ENCODE results near the gene NTN5. TPM values are rescaled to one million over a fixed set of nuclear protein-coding genes. Genes with fewer than 3 reads are reported as not detected.

Gene NTN5
- total RNA-seq, 1 donor from 2014 or later = 0.11 TPM

DNA sequence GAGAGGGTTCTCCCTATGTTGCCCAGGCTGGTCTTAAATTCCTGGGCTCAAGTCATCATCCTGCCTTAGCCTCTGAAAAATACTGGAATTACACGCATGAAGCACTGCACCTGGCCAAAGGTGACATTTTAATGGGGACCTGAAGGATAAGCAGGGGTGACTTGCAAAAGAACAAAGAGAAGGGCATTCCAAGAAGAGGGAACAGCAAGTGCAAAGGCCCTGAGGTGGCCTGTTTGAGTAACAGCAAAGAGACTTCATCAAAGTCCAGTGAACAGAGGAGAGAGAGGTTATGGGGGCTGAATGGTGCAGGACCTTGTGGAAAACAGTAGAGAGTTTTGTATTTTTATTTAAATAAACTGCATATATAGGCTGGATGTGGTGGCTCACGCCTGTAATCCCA is 31.0 kb downstream of the NTN5 start:
- no peaks in the 10 kb centered on the region for H3K79me2 ChIP-seq (ENCODE audit: insufficient read depth, low read length)
- H3K9ac ChIP-seq (ENCODE audit: low read length) = no peak overlapping the region
- Mint-ChIP-seq H3K9me3 (ENCODE audit: unreplicated experiment) (no peaks in the 10 kb centered on the region), H3K27ac (ENCODE audit: unreplicated experiment) (no peak overlapping the region), H3K4me1 (ENCODE audit: low read depth, unreplicated experiment) (peaks cover 7% of the 10 kb centered on the region), H3K27me3 (ENCODE audit: low read depth, unreplicated experiment) (peaks cover 4% of the 10 kb centered on the region), H3K36me3 (ENCODE audit: low read depth, unreplicated experiment) (peaks cover 2% of the 10 kb centered on the region), H3K4me3 (ENCODE audit: unreplicated experiment) (no peak overlapping the region)
- no peak for TF ChIP-seq EZH2 (IDR thresholded peaks at IDR 0.05; ENCODE audit: insufficient read depth, low read length)
- no peak for FAIRE-seq
- H3K27ac ChIP-seq (ENCODE audit: low read depth, low read length) = no peak overlapping the region
- H2AFZ ChIP-seq (ENCODE audit: low read depth, low read length) = no peak overlapping the region
- H3K4me1 ChIP-seq (ENCODE audit: insufficient read depth, low read length) = peaks cover 28% of the 10 kb centered on the region
- H3K4me3 ChIP-seq (ENCODE audit: insufficient read depth, low read depth, low read length) = no peak overlapping the region
- H4K20me1 ChIP-seq (ENCODE audit: insufficient read depth, low read length) = no peaks in the 10 kb centered on the region
- no peaks in the 10 kb centered on the region for H3K36me3 ChIP-seq (ENCODE audit: insufficient read depth, low read length)
- DNase-seq (ENCODE audit: low read depth) = no peak
- H3K27me3 ChIP-seq (ENCODE audit: insufficient read depth, low read length) = no peaks in the 10 kb centered on the region
- no peaks in the 10 kb centered on the region for H3K9me3 ChIP-seq (ENCODE audit: insufficient read depth, low read depth, low read length)
- no peak overlapping the region for H3K4me2 ChIP-seq (ENCODE audit: low read length)

DNA sequence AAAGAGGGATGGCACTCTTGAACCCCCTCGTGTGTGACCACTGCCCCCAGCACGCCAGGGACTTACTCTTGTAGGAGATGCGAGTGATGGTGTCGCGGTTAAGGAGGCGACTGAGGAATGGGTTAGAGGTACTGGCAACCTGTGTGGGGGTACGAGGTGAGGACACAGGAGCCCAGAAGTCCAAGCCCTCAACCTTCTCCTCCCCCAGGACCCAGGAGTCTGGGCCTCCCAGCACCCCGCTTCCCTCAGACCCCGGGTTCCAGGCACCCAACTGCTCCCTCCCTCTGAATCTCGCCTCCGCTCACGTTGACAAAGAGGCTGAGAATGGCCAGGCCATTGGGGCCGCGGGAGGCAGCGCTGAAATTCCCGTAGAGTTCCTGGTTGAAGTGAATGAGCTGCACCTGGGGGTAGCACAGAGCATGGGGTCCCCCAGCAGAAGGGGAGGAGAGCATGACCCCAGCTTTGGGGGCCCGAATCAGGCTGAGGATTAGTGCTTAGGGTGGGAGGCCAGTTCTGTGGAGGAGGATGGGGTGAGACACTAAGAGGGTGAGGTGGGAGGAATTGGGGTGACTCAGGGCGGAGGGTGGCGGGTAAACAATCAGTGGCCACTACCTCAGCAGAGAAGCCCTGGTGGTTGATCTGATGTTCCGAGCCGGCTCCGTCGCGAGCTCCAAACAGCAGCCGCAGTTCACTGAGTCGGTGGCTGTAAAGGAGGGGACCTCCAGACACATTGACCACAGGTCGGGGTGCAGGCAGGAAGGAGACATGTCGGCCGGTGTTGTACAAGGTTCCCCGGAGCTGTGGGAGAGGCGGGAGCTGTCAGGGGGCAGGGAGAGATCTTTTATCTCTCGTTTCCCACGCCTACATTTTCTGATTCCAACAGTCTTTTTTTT is 33.1 kb downstream of the NTN5 start:
- H3K36me3 Mint-ChIP-seq (ENCODE audit: low read depth, unreplicated experiment) = peaks cover 2% of the 10 kb centered on the region
- no peak for FAIRE-seq

GRCh38 chr19:48638831-48639381 is 33.9 kb downstream of the NTN5 start:
- no peaks in the 10 kb centered on the region for H3K36me3 ChIP-seq (ENCODE audit: insufficient read depth, low read length)
- no peaks in the 10 kb centered on the region for H3K79me2 ChIP-seq (ENCODE audit: insufficient read depth, low read length)
- no peak overlapping the region for H3K4me3 ChIP-seq (ENCODE audit: insufficient read depth, low read depth, low read length)
- H3K27ac ChIP-seq (ENCODE audit: low read depth, low read length) = no peak overlapping the region
- H3K9me3 ChIP-seq (ENCODE audit: insufficient read depth, low read depth, low read length) = no peaks in the 10 kb centered on the region
- no peak for DNase-seq (ENCODE audit: low read depth)
- H3K36me3 Mint-ChIP-seq (ENCODE audit: low read depth, unreplicated experiment) = peaks cover 2% of the 10 kb centered on the region
- no peak overlapping the region for H3K4me2 ChIP-seq (ENCODE audit: low read length)
- H3K27me3 Mint-ChIP-seq (ENCODE audit: low read depth, unreplicated experiment) = peaks cover 7% of the 10 kb centered on the region
- H2AFZ ChIP-seq (ENCODE audit: low read depth, low read length) = no peak overlapping the region
- H3K9ac ChIP-seq (ENCODE audit: low read length) = no peak overlapping the region
- FAIRE-seq = no peak
- peaks cover 3% of the 10 kb centered on the region for H3K27me3 ChIP-seq (ENCODE audit: insufficient read depth, low read length)
- H3K4me1 ChIP-seq (ENCODE audit: insufficient read depth, low read length) = peaks cover 32% of the 10 kb centered on the region
- H3K27ac Mint-ChIP-seq (ENCODE audit: unreplicated experiment) = no peak overlapping the region
- peak overlapping the region; percentile 83 for H3K4me3 Mint-ChIP-seq (ENCODE audit: unreplicated experiment)
- H3K9me3 Mint-ChIP-seq (ENCODE audit: unreplicated experiment) = no peaks in the 10 kb centered on the region
- H3K4me1 Mint-ChIP-seq (ENCODE audit: low read depth, unreplicated experiment) = peaks cover 3% of the 10 kb centered on the region
- H4K20me1 ChIP-seq (ENCODE audit: insufficient read depth, low read length) = no peaks in the 10 kb centered on the region
- TF ChIP-seq CTCF (IDR thresholded peaks at IDR 0.05; ENCODE audit: insufficient read depth, low read depth, low read length) = no peak
- no peak for TF ChIP-seq EZH2 (IDR thresholded peaks at IDR 0.05; ENCODE audit: insufficient read depth, low read length)

More for the DNA sequence above, 33.1 kb downstream of the NTN5 start:
- Histone ChIP-seq H3K79me2 (ENCODE audit: insufficient read depth, low read length) (no peaks in the 10 kb centered on the region), H3K9me3 (ENCODE audit: insufficient read depth, low read depth, low read length) (no peaks in the 10 kb centered on the region), H3K27ac (ENCODE audit: low read depth, low read length) (no peak overlapping the region), H3K4me2 (ENCODE audit: low read length) (no peak overlapping the region), H3K27me3 (ENCODE audit: insufficient read depth, low read length) (peaks cover 3% of the 10 kb centered on the region), H3K4me1 (ENCODE audit: insufficient read depth, low read length) (peaks cover 24% of the 10 kb centered on the region), H2AFZ (ENCODE audit: low read depth, low read length) (no peak overlapping the region), H3K4me3 (ENCODE audit: insufficient read depth, low read depth, low read length) (no peak overlapping the region), H3K36me3 (ENCODE audit: insufficient read depth, low read length) (no peaks in the 10 kb centered on the region), H3K9ac (ENCODE audit: low read length) (no peak overlapping the region), H4K20me1 (ENCODE audit: insufficient read depth, low read length) (no peaks in the 10 kb centered on the region)
- H3K4me1 Mint-ChIP-seq (ENCODE audit: low read depth, unreplicated experiment) = peaks cover 3% of the 10 kb centered on the region
- no peak overlapping the region for H3K27ac Mint-ChIP-seq (ENCODE audit: unreplicated experiment)
- TF ChIP-seq CTCF (IDR thresholded peaks at IDR 0.05; ENCODE audit: insufficient read depth, low read depth, low read length) (no peak), EZH2 (IDR thresholded peaks at IDR 0.05; ENCODE audit: insufficient read depth, low read length) (no peak)
- H3K4me3 Mint-ChIP-seq (ENCODE audit: unreplicated experiment) = no peak overlapping the region
- DNase-seq (ENCODE audit: low read depth) = no peak
- peaks cover 7% of the 10 kb centered on the region for H3K27me3 Mint-ChIP-seq (ENCODE audit: low read depth, unreplicated experiment)
- H3K9me3 Mint-ChIP-seq (ENCODE audit: unreplicated experiment) = no peaks in the 10 kb centered on the region
